Measurements from ENCODE around the gene RAP1GAP.
A peak's percentile ranks its signal among the peaks of the same experiment; 100 is the strongest.
"Not testable (repeated sequence)": the region's sequence is repeated elsewhere in the genome, so short reads cannot be mapped to it uniquely, and the experiment has no call there.

Gene RAP1GAP

DNA sequence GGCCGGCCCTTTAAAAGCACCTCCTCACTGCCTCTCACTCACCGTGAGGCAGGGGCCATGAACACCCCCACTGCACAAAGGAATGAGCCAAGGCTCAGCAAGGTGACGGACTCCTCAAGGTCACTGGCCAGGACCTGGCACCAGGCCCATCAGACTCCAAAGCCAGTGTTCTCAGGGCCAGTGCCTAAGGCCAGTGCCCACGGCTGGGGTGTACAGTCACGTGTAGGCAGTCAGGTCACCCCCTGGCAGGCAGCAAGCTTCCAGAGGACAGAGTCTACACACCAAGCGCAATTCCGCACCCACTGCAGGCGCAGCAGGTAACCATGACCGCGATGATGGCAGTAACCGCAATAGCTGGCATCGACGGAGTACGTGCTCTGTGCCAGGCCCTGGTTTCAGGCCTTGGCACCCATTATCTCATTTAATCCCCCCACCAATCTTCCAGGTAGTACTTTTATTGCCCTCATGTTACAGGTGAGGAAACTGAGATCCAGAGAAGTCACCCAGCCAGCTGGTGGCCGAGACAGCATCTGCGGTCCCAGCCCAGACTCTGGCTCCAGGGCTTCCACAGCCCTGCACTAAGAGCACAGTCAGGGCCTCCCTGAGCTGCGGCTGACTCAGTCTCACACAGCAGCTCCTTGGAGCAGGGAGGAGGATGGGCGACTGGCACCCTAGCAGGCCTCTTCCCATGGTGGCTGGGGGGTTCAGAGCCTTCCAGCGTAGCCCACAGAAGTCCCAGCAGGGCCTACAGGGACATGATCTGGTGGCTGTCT is 27.0 kb downstream of the RAP1GAP start:
- DNase-seq, result no peak

DNA sequence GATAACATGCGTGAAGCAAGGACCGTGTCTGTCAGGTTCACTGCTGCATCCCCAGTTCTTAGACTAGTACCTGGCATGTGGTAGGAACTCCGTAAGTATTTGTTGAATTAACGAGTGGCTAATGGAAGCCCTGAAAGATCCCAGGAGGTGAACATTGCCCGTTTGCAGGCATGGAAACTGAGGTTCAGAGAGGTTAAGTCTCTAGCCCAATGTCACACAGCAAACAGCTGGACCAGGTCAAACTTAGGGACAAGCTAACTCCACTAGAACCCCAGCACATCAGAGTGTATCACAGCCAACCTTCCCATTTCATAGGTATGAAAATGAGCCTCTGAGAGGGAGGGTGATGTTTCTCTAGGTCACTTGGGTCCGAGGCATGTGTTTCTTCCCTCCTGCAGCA is 27.6 kb downstream of the RAP1GAP start:
- DNase-seq, result no peak

DNA sequence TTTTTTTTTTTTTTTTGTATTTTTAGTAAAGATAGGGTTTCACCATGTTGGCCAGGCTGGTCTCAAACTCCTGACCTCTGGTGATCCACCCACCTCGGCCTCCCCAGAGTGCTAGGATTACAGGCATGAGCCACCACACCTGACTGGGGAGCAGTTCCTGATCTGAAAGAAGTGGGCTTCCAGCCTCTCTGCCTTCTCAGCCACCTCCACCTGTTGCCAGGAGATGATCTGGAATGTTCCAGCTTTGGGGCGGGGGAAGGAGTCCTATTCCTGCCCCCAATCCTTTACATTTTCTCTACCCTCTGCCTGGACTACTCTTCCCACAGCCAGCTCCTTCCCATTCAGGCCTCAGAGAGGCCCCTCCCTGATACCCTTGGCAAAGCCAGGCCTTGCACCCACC is 28.1 kb downstream of the RAP1GAP start:
- DNase-seq, result no peak

DNA sequence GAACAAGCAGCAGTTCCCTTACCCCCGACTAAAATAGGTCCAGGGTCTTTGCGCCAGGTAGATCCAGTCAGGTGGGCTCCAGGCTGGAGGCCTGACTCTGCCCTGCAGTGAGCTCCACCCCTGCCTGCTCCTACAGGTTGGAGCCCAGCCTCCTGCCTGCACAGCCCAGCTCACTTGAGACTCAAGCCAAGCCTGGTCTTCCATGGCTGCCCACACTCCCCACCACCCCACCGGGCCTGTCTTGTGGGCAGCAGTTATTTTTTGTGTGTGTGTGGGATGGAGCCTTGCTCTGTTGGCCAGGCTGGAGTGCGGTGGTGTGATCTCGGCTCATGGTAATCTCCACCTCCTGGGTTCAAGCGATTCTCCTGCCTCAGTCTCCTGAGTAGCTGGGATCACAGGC is 28.5 kb downstream of the RAP1GAP start:
- DNase-seq, result no peak

DNA sequence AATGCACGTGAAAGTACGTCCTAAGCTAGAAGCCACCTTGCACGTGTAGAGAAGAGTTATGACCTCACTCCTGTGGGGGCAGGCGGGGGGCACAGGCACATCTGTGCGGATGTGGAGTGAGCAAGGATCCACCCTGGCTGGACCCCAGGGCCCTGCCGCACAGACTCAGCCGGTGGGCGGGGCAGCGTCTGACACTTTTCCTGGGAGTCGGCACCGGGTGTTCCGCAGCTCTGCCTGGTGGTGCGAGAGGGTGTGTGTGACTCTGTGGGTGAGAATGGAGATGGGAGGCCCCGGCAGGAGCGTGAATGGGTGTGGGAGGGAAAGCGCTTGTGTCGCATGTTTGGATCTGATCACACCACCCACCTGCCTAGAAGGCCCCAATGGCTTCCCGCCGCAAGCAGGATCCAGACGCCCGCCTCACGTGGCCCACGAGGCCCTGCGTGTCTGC is 29.5 kb downstream of the RAP1GAP start:
- no peak for DNase-seq

DNA sequence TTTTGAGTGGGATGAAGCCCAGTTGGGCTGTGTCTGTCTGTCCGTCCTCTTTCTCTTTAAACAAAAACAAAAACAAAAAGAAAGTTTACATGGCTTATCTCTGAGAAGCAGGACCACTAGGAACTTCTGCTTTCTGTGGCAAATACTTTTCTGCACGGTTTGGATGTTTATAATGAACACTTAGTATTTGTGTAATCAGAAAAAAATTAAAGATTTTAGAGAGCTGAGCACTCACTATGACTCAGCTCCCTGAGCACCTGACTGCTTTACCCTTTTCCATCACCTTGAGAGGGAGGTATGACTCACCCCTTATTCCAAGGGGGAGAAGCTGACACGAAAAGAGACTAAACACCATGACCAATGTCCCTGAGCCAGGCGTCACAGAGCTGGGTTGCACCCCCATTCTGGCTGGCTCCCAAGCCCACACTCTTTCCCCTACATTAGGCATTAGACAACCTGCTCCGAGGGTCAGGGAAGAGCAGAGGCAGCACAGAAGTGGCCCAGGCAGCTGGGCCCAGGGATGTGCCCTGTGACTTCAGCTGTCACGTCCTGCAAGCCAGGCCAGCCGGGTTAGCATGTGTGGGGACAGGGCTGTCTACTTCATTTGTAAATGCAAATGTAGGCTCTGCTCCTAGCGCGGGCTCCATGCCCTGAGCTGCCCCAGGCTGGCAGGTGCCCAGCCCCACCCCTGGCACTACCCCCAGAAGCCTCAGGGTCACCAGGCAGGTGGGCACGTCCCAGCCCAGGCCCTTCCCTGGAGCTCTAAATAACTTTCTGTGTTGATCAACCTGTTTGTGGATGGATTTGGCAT is 30.4 kb downstream of the RAP1GAP start:
- DNase-seq, result peak; percentile 98

DNA sequence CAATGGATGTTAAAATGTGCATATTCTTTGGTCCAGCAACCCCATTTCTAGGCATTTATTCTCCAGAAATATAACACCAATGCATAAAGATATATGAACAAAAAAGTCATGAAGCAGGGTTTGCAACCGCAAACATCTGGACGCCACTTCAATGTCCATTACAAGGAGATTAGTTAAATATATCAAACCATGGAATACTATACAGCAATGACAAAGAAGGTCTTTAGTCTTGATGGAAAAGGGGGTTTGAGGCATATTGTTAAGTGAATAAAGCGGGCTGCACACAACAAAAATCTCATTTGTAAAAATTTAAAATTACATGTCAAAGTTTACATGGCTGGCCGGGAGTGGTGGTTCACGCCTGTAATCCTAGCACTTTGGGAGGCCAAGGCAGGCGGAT is 31.6 kb downstream of the RAP1GAP start:
- DNase-seq, result no peak

DNA sequence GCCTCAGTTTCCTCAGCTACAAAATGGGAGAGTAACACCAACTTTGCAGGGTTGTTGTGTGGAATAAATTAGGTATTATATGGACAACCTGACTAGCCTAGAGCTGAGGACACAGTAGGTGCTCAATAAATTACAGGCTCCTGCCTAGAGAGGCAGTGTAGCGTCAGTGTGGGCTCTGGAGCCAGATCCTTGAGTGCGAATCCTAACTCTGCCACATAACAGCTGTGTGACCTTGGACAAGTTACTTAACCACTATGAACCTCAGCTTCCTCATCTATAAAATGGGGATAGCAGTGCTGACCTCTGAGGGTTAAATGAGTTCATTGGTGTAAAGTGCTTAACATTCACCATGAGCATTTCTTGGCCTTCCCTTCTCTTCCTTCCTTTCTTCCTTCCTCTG is 33.1 kb downstream of the RAP1GAP start:
- no peak for DNase-seq

DNA sequence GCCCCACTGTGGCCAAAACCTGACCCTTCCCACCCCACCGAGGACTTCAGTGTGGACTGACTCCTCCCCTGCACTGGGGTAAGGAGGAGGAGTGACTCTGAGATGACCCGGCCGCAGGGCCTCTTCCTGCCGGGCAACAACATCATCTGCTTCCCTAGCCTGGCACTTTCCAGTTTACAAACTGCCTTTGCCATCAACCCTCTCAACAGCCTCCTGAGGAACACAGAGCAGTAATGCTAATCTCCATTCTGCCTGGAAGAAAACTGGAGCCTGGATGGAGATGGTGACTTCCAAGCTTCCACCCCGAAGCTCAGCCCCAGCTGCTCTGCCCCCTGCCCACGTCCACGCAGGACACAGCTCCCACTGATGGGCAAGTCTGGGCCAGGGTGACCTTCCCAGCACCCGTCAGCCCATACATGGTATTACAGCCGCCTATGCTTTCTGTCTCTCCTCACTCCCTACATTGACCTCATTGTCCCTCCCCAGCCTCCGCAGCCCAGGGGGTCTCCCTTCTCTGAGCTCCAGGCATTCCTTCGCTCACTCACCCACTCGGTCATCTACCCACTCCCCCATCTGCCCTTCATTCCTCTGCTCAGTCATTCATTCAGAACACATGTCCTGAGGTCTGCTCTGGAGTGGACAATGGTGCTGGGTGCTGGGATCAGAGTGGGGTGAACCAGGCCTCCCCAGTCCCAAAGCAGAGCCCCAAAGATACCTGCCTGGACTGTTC is 34.2 kb downstream of the RAP1GAP start:
- DNase-seq, result peak; percentile 89

DNA sequence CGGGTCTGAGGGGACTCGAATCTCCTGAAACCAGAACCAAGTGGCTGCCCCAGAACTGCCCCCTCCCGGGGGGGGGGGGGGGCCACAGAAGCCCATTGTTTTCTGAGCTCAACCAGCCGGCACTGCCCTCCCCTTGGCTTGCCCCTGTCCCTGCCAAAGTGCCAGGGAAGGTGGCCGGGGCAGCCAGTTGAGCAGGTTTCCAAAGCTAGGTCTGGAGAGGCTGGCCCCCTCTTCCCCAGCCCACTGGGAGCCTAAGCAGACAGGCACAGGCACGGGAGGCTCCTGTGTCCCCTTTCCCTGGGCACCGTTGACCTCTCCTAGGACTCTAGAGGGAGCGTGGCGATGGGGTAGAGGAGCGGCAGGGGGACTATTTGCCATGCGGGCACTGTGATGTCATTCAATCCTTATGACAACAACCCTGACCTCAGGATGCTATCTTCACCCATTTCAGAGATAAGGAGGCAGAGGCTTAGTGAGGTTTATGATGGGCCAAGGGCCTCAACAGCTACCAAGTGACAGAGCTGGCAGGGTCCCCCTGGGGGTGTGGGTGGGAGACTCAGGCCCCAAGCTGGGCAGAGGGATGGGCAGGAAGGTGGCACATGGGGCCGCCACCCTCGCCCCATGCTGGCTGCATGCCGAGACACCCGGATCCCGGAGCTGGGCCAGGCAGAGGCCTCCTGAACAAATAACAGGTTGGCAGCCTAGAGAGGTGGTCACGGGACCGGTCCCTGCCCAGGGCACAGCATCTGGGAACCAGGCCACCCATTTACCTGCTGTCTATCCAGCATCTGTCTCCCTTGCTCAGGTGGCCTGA is 35.0 kb downstream of the RAP1GAP start:
- DNase-seq, result peak; percentile 92

DNA sequence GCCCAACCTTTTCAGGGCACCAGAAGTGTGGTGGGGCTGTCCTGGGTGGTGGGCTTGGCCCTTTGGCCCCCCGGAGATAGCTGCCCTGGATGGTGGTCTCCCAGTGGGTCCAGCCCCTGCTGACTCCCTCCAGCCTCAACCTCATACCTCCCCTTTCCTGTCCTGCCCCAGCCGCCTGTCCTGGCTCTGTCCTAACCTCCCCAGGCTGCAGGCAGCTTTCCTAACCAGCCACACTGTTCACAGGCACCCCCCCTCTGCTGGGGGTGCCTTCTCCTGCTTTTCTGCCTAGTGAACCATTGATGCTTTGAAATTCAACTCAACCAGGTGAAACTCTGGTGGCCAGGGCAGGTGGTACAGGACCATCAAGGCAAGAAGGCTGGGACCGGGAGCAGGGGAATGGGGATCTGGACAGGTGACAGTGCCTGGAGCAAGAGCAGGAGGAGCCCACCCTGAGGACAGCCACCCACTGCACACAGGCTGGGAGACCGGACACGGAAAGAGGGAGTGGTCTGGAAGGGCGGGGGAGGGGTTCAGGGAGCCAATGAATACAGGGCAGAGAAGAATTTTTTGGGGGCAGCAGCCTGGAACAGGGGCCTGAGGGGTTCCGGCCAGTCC is 35.9 kb downstream of the RAP1GAP start:
- DNase-seq, result no peak

DNA sequence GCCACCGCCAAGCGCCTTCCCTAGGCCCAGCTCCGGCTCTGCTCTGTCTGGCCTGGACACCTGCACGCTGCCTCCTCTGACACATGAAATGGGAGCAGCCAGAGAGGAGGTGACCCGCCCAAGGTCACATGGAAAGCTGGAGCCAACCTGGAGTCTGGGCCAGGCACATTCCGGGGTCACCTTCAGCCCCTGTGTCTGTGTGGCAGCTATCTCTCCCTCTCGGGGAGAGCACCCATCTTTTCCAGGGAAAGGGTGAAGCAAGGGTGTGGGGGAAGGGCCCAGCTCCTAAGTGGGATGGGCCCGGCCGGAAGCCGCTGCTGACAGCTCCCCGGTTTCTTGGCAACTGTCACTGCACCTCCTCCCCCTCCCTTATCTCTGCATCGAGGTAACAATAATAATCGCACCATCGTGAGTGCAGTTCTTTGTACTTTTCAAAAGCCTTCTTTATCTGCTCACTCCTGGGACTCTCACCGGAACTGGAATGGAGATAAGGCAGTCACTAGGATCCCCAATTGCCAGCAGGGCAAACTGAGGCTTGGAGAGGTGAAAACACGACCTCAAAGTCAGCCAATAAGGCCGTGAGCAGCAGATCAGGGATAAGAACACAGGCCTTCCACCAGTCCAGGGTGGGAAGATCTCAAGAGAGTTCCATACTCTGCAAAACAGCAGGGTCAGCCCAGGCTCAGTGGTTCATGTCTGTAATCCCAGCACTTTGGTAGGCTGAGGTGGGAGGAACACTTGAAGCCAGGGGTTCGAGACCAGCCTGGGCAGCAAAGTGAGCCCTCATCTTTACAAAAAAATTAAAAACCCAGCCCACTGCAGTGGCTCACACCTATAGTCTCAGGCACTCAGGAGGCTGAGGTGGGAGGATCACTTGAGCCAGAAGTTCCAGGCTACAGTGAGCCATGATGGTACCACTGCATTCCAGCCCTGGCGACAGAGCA is 36.9 kb downstream of the RAP1GAP start:
- DNase-seq, result peak; percentile 24

DNA sequence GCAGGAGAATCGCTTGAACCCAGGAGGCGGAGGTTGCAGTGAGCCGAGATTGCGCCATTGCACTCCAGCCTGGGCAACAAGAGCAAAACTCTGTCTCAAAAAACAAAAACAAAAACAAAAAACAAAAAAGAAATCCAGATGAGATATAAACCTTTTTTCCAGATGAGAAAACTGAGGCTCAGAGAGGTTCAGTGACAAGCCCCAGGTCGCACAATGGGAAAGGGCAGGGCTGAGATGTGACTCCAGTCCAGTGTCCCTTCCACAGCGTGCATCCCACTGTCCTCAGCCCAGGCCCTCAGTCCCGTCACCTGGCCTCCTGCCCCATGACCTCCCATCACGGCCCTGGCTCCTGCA is 37.6 kb downstream of the RAP1GAP start:
- not testable (repeated sequence) for DNase-seq

DNA sequence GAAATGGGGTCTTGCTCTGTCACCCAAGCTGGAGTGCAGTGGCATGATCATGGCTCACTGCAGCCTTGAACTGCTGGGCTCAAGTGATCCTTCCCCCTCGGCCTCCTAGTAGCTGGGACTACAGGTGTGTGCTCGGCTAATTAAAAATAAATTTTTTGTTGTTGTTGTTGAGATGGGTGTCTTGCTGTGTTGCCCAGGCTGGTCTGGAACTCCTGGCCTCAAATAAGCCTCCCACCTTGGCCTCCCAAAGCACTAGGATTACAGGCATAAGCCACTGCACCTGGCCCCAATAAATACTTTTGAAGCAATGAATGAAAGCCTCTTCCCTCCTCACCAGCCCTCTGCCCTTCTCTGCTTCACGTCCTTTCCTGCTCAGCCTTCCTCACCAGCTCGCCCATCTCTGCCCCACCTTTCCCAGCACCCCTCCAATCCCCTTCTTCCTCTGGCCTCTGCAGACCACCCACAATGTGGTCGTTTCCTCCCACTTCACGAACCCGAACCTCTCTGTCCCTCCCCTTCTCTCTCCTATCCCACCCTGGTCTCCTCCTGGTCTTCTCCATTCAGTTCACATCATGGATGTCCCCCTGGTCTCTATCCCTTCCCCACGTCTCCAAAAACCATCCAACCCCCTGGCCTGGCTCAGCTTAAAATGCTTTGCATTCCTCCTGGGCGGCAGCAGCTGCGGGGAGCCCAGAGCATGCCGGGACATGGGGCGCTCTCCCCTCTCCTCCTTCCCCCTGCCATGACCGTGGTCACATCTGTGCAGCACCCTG is 38.4 kb downstream of the RAP1GAP start:
- DNase-seq, result no peak

DNA sequence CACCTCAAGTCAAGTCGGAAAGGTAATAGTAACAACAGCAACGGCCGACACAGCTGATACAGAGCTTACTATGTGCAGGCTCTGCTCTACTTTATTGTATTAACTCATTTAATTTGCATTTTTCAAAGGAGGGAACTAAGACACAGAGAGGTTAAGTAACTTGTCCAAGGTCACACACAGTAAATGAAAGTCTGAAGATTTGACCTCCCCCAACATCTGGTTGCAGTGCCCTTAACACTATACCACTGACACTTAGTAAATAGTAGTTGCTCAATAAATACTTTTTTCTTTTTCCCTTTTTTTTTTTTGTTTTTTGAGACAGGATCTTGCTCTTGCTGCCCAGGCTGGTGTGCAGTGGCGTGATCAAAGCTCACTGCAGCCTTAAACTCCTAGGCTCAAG is 39.2 kb downstream of the RAP1GAP start:
- no peak for DNase-seq

DNA sequence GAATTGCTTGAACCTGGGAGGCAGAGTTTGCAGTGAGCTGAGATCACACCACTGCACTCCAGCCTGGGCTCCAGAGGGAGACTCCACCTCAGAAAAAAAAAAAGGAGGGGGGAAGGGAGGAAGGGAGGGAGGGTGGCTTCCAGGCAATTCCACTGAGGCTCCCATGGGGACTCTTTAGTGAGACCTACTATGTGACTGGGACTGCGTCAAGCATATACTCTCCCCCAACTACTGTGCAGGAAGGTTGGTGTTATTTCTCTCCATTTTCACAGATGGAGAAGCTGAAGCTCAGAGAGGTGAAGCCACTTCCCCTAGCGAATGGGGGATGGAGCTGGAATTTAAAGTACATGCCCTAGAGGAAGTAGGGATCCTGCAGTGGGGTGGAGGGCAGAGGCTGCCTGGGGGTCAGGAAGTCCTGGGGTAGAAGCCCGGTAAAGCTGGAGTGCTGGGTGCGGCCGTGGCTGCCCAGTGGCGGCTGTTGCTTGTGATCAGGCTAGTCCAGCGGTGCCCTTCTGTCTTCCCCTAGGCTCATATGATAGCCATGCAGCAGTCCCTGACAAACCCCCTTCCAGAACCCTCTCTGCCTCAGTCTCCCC is 40.3 kb downstream of the RAP1GAP start:
- peak; percentile 31 for DNase-seq

DNA sequence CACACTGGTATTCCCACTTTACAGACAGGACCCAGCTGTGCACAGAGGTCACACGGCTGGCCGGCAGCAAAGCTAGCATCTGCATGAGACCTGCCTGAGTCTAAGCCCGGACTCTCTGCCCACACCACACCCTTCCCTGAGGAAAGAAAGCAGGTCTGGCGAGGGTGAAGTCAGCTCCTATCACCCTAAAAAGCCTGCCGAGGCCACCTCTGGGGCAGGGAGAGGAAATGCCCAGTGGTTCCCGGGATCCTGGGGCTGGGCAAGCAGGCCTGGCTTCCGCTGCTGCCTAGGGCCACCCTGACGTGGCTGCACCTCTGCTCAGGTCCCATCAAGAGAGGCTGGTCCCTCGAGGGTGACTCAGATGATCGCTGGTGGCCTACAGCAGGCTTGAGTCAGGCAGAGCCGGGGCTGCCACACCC is 42.2 kb downstream of the RAP1GAP start:
- DNase-seq, result no peak

DNA sequence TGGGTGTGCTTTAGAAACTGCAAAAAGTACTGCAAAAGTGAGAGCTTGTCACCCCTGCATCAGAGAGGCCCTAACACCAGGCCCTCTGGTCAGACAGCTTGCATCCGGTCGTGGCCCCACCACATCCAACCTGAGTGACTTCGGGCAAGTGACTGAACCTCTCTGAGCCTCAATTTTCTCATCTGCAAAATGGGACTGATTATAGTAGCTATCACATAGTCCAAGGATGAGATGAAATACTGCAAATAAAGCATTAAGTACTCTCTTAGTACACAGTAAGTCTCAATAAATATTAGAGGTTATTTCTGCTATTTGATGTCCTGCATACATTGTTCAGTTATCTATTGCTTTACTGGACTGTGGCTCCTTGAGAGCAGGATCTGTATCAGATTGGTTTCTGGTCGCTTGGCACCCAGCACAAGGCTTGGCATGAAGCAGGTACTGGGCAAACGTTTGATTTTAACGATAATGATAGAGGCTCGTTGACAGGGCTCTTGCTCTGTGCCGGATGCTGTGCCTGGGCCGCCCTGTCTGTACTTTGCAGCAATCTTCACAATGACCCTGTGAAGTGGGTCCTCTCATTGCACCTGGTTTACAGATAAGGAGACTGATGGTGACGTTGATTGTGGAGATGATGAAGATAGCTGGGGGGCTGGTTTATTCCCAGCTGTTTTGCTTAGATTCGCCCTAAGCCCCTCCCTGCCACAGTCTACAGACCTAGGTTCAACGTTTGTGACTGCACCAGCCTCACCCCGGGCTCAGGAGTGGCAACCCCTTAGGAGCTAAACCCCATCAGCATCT is 43.6 kb downstream of the RAP1GAP start:
- no peak for DNase-seq

Data from DMS53 (cell line).